ENCODE data around the gene RUNX2. TPM values are rescaled to one million over a fixed set of nuclear protein-coding genes. Genes with fewer than 3 reads are reported as not detected.
"Not testable (repeated sequence)": the region's sequence is repeated elsewhere in the genome, so short reads cannot be mapped to it uniquely, and the experiment has no call there.

RUNX2 gene
- total RNA-seq, 1 donor from 2014 or later: 0.41 TPM

- FAIRE-seq: no peak
- DNase-seq (ENCODE audit: low spot score in 2 of 2): no peak
Observed at GRCh38 chr6:45655745-45656476, 327.8 kb downstream of the RUNX2 start.

- no peak for FAIRE-seq
- DNase-seq (ENCODE audit: low spot score in 2 of 2): no peak
Observed at GRCh38 chr6:45657226-45657625, 329.1 kb downstream of the RUNX2 start.

GRCh38 chr6:45658400-45658799 is 330.3 kb downstream of the RUNX2 start:
- DNase-seq (ENCODE audit: low spot score in 2 of 2) (no peak), FAIRE-seq (no peak)

- DNase-seq (ENCODE audit: low spot score in 2 of 2) (no peak), FAIRE-seq (no peak)
Observed at GRCh38 chr6:45658958-45659357, 330.8 kb downstream of the RUNX2 start.

- FAIRE-seq: no peak
Observed at GRCh38 chr6:45661661-45662060, 333.5 kb downstream of the RUNX2 start.

DNA sequence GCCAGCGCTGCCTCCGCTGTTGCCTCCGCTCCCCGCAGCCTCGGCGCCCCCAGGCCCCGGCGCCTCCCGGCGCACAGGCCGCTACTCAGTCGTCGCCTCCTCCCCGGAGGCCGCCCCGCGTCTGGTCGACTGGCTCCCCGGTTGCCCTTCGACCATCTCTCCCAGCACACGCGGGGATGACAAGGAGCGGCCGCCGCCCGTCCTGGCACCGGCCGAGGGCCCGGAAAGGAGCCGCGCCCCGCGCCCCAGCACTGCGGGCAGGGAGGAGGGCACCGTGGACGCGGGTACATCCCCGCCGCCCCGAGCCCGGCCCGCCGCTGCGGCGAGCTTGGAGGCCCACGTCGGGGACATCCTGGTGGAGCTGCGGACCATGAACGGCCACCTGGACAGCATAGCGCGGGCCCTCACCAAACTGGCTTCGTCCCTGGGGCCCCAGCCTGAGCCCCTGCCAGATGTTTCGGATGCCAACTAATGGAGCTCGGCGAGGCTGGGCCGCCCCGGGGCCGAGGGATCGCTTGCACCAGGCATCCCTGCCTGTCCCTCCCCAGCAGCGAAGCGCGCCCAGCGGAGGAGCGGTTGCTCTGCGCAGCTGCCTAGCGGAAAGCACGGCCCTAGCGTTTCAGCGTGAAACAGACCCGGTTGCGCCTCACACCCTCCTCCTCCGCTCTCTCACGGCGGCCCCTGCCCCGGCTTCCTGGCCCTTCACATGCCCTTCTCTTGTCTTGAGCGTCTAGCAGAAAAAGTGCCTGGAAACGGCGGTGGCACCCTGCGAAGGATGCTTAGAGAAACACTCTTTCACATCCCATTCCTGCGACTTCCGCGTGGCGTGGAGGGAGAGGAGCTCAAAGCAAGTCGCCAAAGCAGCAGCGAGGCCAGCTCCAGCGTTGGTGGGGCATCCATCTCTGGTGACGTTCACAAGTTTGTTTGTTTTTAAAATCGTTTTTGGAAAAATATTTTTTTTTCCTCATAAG is 335.4 kb downstream of the RUNX2 start:
- peak in 1 of 2 donors; percentile 42 for DNase-seq (ENCODE audit: low spot score in 2 of 2)
- no peak for FAIRE-seq

More at GRCh38 chr6:45661661-45662060, 333.5 kb downstream of the RUNX2 start:
- DNase-seq (ENCODE audit: low spot score in 2 of 2): no peak

- DNase-seq (ENCODE audit: low spot score in 2 of 2): no peak
- FAIRE-seq: no peak
Observed at GRCh38 chr6:45664707-45665106, 336.6 kb downstream of the RUNX2 start.

DNA sequence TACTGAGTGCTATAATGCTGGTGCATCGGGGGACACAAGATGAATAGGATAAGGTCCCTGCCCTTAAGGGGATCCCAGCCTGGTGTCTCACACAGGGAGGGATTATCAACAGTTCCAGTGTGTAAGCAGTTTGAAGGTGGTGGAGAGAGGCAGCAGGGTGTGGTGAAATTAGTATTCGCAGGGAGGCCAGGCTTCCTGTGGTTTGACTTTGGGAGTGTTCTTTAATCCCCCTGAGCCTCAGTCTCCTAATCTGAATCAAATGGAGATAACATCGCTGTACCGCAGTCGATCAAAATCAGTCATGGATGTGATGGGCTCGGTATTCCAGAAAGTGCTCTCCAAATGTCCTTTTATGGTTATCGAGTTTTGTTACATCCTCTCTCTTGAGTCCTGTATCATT is 337.7 kb downstream of the RUNX2 start:
- no peak for FAIRE-seq
- DNase-seq (ENCODE audit: low spot score in 2 of 2): no peak

DNA sequence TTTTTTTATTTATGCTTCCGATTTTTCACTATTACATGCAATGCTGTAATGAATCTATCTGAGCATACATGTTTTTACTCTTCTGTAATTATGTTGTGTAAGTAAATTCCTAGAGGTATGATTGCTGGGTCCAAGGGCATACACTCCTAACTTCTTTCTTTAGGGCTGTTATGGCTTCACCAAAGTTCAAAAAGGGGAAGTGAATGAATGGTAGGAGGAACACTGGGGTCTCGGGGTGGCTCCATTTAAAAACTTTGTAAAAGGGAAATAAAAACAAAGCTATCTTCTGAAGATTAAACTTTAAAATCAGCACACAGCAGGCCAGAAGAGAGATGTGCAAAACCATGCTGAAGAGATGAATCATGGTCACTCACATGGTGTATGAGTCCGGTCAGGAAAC is 338.7 kb downstream of the RUNX2 start:
- no peak for FAIRE-seq
- DNase-seq (ENCODE audit: low spot score in 2 of 2): no peak

GRCh38 chr6:45667300-45667699 is 339.2 kb downstream of the RUNX2 start:
- DNase-seq (ENCODE audit: low spot score in 2 of 2) (no peak), FAIRE-seq (no peak)

DNA sequence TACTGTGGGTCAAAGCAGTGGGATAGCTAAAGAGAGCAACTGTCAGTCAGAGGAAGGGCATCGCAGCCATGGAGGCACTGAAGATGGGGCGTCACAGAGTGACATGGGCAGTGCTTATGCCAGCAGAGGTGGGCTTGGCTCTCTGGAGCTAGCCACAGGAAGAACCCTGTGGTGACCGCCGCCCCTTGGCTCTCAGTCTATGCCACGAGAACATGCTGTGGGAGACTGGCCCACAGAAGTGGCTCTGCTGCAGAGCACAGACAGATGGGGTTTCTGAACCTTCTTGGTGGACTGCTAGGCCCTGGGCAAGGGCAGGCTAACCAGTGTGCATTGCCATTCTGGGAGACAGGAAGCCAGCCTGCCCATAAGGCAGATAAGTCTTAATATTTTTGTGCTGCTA is 339.6 kb downstream of the RUNX2 start:
- DNase-seq (ENCODE audit: low spot score in 2 of 2) (no peak), FAIRE-seq (no peak)

DNA sequence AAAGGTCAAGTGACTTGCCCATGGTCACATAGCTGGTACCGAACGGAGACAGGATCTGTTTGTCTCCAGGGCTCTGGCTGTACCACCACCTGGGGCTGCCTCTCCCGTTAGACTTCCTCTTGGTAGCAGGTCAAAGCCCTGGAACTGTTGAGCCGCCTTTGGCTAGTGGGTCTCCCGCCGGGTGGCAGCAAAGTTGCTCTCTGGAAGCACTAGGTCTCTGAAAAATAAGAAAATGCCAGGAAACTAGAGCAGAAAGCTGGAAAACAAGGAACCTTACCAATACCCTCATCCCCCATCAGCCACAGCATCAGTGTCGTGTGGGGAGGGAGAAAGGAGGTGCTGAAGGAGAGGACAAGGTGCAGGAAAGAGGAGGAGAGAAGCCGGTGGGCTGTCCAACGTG is 340.6 kb downstream of the RUNX2 start:
- DNase-seq (ENCODE audit: low spot score in 2 of 2): no peak
- FAIRE-seq: no peak

DNA sequence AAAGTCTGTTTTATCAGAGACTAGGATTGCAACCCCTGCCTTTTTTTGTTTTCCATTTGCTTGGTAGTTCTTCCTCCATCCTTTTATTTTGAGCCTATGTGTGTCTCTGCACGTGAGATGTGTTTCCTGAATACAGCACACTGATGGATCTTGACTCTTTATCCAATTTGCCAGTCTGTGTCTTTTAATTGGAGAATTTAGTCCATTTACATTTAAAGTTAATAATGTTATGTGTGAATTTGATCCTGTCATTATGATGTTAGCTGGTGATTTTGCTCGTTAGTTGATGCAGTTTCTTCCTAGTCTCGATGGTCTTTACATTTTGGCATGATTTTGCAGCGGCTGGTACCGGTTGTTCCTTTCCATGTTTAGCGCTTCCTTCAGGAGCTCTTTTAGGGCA is 345.0 kb downstream of the RUNX2 start:
- DNase-seq (ENCODE audit: low spot score in 2 of 2); FAIRE-seq: not testable (repeated sequence)

- FAIRE-seq; DNase-seq (ENCODE audit: low spot score in 2 of 2): not testable (repeated sequence)
Observed at GRCh38 chr6:45675166-45675565, 347.0 kb downstream of the RUNX2 start.

- no peak for DNase-seq (ENCODE audit: low spot score in 2 of 2)
- FAIRE-seq: no peak
Observed at GRCh38 chr6:45675634-45676033, 347.5 kb downstream of the RUNX2 start.

- FAIRE-seq (no peak), DNase-seq (ENCODE audit: low spot score in 2 of 2) (no peak)
Observed at GRCh38 chr6:45676380-45676779, 348.2 kb downstream of the RUNX2 start.

DNA sequence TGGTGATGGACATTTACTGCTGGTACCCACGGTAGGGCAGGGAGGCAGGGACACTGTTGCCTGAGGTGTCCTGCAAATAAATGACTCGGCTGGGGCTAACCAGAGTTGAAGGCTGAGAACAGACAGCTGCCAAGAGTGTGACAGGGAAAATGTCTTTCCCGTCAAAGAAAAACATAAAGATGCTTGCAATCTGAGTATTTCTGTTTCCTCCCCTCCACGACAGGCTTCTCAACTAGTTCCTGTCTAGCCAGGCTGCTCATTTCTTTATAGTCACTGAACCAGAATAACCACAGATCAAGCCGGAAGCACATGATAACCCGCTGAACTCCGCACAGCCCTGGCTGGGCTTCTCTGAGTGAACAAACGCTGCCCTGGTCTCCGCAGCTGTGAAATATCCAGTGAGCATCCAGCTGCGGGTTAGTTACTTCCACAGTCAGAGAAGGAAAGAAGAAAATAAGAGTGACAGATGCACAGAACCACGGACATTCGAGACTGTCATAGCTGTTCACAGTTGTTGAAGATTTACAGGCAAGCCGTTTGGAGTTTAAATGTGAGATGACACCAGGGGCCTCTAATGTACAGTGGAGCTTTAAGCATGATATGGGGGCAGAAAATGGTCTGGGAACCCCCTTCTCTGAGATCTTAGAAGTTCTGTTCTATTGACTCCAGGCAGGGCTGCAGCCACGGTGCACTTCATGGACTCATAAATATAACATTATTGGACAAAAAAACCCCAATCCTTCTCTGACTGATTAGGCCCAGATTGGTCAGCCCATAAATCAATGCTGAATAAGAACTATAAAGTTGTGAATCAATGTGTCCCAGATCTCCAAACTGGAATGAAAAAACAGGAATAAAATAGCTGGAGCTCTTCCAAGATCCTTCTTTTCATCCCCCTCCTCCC is 349.5 kb downstream of the RUNX2 start:
- FAIRE-seq: no peak
- DNase-seq (ENCODE audit: low spot score in 2 of 2): no peak

DNA sequence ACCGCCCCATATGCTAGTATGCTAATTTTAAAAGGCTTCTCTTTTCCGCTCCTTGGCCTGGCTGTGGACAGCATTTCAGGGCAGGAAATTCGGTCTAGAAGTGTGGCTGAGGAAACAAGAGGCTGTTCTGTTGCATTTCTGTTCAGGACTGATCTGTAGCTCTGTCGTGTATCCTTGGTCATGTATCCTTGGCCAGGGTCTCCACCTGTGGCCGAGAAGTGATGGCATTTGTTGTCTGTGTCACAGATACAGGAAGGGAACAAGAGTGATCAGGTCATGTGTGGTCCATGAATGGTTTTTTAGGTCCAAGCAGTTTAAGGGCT is 350.1 kb downstream of the RUNX2 start:
- no peak for FAIRE-seq
- DNase-seq (ENCODE audit: low spot score in 2 of 2): no peak

DNA sequence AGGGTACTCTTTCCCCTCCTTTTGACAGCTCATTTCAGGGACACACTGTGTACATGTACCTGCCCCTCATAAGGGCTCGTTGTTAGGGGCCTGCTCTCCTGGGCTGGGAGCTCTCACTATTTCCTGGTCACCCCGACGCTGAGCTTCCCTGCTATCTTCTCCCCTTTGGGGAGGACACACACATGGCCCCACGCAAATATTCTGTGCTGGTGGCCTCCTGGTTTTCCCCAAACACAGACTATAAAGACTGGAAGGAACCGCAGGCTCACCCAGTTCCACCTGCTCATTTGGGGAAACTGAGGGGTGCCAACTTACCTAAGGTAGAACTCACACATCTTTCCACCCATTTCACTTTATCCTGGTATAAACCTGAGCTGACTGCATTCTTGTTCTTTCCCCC is 351.0 kb downstream of the RUNX2 start:
- DNase-seq (ENCODE audit: low spot score in 2 of 2): no peak
- no peak for FAIRE-seq

DNA sequence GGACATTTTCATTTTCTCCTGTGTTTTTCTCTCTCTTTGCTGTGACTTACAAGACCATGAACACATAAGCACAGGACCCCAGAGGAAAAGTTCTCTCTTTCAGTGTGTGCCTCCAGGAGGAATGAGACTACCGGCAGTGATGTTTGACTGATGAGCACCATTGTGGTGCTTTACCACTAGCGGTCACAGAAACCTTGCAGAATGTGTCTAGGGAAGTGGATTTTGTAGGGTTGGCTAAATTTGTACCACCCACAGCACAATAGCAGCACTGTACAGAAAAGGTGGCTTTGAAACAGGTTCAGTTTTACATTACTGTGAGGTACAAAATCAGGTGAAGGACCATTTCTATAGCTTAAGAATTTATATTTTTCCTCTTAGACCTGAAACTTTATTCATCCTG is 351.5 kb downstream of the RUNX2 start:
- DNase-seq (ENCODE audit: low spot score in 2 of 2) (no peak), FAIRE-seq (no peak)
